Left hindlimb (tissue), 1 donor: ENCODE data around the gene HRH2.
"Not testable (repeated sequence)": the region's sequence is repeated elsewhere in the genome, so short reads cannot be mapped to it uniquely, and the experiment has no call there.

Experiments used
- DNase-seq: peaks from one replicate; pipeline ENCODE4 v3.0.0-alpha.2; 2018

Gene HRH2

DNA sequence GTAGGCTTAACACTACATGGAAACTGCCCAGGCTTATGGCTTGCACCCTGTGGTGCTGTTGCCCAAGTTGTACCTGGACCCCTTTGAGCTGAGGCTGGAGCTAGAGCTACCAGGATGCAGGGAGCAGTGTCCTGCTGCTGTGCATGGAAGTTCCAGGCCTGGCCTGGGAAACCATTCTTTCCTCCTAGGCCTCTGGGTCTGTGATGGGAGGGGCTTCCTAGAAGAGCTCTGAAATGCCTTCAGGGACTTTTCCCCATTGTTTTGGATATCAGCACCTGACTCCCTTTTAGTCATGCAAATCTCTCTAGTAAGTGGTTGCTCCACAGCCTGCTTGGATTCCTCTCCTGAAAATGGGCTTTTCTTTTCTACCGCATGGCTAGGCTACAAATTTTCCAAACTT, 7.9 kb upstream of the HRH2 start:
- DNase-seq = no peak

DNA sequence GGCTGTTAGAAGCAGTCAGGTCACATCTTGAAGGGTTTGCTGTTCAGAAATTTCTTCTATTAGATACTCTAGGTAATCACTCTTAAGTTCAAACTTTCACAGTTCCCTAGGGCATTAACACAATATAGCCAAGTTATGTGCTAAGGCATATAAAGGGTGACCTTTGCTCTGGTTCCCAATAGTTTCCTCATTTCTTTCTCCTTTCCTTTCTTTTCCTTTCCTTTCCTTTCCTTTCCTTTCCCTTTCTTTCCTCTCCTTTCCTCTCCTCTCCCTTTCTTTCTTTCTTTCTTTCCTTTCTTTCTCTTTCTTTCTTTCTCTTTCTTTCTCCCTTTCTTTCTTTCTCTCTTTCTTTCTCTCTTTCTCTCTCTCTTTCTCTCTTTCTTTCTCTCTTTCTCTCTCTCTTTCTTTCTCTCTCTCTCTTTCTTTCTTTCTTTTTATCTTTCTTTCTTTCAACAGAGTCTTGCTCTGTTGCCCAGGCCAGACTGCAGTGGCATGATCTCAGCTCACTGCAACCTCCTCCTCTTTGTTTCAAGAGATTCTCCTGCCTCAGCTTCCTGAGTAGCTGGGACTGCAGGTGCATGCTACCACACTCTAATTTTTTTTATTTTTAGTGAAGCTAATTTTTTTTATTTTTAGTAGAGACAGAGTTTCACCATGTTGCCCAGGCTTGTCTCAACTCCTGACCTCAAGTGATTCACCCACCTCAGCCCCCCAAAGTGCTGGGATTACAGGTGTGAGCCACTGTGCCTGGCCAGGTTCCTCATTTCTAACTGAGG, 7.3 kb upstream of the HRH2 start:
- not testable (repeated sequence) for DNase-seq

- DNase-seq = no peak
Measured at GRCh38 chr5:175652741-175653663, 4.9 kb upstream of the HRH2 start.

DNA sequence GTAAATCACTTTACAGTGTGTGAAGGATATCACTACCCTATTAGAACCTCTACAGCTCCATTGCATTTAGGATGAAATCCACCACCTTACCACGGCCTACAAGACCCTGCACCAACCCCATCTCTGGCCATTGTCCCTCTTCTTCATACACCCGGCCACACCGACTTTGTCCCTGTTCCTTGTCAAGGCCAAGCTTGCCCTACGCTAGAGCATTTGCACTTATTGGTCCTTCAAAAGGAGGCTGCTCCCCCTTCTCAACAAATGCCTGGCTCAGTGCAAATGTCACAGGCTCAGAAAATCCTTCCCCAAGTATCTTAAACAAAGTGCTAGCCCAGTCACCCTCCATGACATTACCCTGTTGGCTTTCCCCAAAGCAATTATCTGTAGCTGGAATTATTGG, 4.1 kb upstream of the HRH2 start:
- DNase-seq = no peak

DNA sequence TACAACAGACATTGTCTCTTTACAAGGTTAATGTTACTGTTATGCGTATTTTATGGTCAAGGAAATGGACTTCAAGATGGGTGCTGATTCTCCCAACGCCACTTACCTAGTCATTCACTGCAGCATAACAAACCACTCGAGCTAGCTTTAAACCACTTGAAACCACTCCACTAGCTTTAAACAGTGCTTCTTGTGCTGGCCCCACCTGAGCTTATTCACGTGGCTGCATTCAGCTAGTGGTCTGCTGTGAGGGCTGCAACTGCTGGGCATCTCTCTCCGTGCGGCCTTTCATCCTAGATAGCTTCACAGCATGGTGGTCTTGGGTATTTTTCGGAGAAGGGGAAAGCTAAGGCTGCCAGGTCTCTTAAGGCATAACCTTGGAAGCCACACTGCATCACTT, 3.5 kb upstream of the HRH2 start:
- no peak for DNase-seq

DNA sequence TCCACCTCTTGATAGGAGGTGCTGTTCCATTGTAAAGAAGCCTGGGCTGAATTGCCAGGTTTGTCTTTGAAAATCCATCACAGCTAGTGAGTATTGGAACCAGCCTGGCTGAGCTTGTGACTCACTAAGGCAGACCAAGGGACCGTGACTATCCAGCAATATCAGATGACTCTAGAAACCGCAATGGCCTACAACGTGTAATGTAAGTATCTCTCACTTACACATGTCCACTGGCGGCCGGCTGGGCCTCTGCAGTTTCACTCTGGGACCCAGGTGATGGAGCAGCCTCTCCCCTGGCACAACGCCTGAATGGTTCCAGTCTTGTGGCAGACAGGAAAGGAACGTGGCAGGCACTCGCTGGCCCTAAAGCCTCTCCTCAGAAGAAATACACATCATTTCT, 3.1 kb upstream of the HRH2 start:
- no peak for DNase-seq

DNA sequence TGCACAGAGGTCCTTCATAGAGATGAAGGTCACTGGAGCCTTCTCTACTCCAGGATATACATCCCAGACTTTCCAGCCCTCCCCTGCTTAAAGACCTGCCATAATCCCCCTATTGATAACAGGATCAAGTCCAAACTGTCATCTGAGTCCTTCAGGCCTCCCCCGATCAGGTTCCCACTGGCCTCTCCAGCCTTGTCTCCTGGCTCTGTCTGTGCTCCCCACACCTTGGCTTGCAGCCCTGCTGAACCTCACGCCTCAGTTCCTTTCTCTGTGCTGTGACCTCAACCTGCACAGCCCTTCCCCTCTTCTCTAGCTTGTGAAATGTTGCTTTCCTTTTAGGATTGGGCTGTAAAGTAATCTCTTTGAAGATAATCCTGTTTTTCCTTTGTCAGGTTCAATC, 2.5 kb upstream of the HRH2 start:
- DNase-seq = no peak

- DNase-seq = no peak
Measured at GRCh38 chr5:175656966-175657365, 905 bp upstream of the HRH2 start.

GRCh38 chr5:175658299-175659145, 651 bp downstream of the HRH2 start:
- DNase-seq = no peak

DNA sequence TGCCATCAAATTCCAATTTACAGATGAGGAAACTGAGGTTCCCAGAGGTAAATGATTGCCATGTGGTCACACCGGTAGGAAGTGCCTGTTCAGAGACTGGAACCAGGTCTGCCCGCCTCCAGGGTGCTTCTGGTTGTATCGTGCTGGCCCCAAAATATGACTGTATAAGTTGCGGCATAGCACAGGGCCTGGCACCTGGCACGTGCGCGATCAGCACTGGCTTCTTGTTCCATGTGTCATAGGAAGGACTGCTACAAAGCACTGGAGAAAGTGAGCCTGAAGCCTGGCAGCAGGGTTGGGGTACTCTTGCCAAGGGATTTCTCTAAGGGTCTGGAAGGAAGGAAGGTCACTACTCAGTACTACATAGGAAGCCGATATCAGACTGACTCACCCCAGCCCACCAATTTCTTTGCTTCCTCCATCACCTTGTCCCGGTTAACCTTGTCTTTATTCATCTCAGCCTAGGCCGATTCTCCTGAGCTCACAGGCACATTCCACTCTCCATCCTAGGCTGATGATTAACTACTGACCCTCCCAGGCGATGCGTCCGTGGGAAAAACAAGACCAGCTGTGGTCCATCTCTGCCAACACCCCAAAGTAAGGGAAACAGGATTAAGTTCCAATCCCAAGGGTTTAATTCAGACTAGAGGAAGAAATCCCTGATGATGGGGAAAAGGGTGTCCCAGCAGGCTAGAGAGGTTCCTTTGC, 1.8 kb downstream of the HRH2 start:
- no peak for DNase-seq

DNA sequence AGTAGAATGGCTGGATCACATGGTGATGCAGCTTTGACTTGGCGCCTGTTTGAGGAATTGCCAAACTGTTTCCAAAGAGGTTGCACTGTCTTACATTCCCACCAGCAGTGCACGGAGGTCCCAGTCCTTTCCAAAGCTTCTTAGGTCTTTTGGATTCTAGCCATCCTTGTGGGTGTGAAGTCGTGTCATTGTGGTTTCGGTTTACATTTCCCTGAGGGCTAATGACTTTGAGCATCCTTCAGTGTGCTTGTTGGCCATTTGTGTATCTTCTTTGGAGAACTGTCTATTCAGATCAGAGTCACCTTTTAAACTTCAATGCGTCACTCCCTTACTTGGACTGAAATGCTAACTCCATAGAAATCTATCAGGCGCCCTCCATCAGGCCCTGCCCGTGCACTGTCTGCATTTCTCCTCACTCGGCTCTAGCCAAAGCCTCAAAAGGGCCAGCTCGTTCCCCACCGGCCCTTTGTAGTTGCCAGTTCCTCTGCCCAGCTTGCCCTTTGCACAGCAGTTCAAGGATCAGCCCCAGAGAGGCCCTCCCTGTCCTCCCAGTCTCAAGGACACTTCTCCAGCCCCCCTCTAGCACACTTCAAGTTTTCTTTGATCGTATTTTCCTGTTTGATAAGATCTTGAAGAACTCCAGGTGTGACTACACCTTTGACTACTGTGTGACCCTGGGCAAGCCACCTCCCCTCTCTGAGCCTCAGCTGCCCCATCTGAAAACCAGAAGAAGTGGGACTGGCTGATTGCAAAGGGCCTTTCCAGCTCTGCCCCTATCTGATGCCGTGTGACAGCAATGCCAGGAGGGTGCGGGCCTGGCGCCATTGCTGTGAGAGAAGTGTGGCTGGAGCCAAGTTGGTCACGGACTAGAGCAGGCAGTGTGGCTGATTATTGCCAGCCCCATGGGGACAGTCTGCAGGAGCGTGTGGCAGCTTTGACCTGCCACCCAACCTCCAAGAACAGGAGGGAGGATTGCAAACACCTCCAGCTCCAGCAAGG, 5.6 kb downstream of the HRH2 start:
- DNase-seq = no peak

GRCh38 chr5:175664723-175665122, 6.9 kb downstream of the HRH2 start:
- DNase-seq = no peak

GRCh38 chr5:175666216-175666615, 8.3 kb downstream of the HRH2 start:
- DNase-seq = no peak

DNA sequence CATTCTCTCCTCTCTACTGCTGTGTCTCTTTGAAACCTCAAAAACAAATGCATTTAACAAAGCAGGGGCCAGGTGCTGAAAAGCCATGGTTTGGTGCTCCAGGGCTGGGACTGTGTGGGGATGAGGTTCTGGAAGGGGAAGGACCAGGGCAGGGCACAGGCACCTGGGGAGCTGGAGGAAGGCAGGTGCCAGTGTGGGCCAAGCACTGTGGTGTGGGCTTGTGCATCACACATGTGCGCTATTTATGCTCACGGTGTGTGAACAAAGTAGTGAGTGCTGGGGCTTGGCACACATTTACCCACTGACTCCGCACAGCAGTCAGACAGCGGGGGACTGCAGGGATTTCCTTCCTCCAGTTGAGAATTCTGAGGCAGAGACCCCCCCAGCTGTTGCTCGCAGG, 10.1 kb downstream of the HRH2 start:
- DNase-seq = no peak

GRCh38 chr5:175670372-175670771, 12.5 kb downstream of the HRH2 start:
- DNase-seq = no peak

GRCh38 chr5:175671013-175671412, 13.1 kb downstream of the HRH2 start:
- no peak for DNase-seq

- DNase-seq = no peak
Measured at GRCh38 chr5:175672976-175673648, 15.2 kb downstream of the HRH2 start.

- DNase-seq = no peak
Measured at GRCh38 chr5:175674731-175675346, 17.0 kb downstream of the HRH2 start.

GRCh38 chr5:175675873-175676272, 18.0 kb downstream of the HRH2 start:
- no peak for DNase-seq

DNA sequence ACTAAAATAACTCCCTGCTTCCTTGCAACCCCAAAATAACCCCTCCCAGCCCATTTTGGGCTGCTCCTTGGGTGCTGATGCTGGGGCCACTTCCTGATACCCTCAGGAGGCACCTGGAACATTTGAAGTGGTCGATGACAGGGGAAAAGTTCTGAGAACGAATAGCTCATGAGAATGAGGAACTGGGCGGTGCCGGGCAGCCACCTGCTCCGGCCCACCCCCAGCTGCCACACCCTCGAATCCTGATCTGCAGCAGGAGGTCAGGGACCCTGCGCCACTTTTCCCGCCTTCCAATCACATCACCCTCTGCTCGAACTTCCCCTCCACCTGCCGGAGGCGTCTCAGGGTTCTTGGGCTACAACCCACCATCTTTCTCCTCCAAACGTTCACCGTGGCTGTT, 19.7 kb downstream of the HRH2 start:
- DNase-seq = no peak
